Breast epithelium (tissue), 3 donors: ENCODE results near the gene TRIM75.
"Not testable (repeated sequence)": the region's sequence is repeated elsewhere in the genome, so short reads cannot be mapped to it uniquely, and the experiment has no call there.

Source experiments
- POLR2A ChIP-seq: fragments of 450-650 bp; IDR thresholded peaks from one replicate; pipeline ENCODE4 v1.6.1; 2016; ENCODE audit warnings: antibody characterized with exemption, mild to moderate bottlenecking, moderate library complexity
- TF ChIP-seq, protein P1 (sequence below), 3 donors: fragments of 450-650 bp; IDR thresholded peaks; one replicate each; pipeline ENCODE4 v1.5.1; 2016 to 2017; ENCODE audit warnings: antibody characterized with exemption in 3 of 3, mild to moderate bottlenecking in 3 of 3, moderate library complexity in 3 of 3

DNA sequence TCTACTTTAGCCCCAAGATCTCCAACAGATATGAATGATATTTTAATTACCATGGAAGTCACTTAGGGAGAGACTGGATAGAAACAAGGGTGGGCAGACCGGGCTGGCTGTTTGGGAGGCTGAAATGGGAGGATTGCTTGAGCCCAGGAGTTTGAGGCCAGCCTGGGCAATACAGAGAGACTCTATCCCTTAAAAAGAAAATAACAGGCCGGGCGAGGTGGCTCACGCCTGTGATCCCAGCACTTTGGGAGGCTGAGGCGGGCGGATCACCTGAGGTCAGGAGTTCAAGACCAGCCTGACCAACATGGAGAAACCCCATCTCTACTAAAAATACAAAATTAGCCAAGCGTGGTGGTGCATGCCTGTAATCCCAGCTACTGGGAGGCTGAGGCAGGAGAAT is 31.1 kb downstream of the TRIM75 start:
- TF ChIP-seq, protein P1, sequence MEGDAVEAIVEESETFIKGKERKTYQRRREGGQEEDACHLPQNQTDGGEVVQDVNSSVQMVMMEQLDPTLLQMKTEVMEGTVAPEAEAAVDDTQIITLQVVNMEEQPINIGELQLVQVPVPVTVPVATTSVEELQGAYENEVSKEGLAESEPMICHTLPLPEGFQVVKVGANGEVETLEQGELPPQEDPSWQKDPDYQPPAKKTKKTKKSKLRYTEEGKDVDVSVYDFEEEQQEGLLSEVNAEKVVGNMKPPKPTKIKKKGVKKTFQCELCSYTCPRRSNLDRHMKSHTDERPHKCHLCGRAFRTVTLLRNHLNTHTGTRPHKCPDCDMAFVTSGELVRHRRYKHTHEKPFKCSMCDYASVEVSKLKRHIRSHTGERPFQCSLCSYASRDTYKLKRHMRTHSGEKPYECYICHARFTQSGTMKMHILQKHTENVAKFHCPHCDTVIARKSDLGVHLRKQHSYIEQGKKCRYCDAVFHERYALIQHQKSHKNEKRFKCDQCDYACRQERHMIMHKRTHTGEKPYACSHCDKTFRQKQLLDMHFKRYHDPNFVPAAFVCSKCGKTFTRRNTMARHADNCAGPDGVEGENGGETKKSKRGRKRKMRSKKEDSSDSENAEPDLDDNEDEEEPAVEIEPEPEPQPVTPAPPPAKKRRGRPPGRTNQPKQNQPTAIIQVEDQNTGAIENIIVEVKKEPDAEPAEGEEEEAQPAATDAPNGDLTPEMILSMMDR (IDR thresholded peaks at IDR 0.05) = not testable (repeated sequence)
- TF ChIP-seq POLR2A = not testable (repeated sequence)
